ENCODE measurements around the gene OSTF1. TPM values are rescaled to one million over a fixed set of nuclear protein-coding genes. Genes with fewer than 3 reads are reported as not detected.

Gene OSTF1
- total RNA-seq, 1 donor from 2014 or later, result 27.0 TPM

GRCh38 chr9:75161116-75161857 lies 73.0 kb downstream of the OSTF1 start:
- DNase-seq (ENCODE audit: low spot score), result peak; percentile 24

- no peak for DNase-seq (ENCODE audit: low spot score)
These were observed 75.5 kb downstream of the OSTF1 start for GRCh38 chr9:75163764-75164163.

GRCh38 chr9:75164573-75164972 lies 76.3 kb downstream of the OSTF1 start:
- DNase-seq (ENCODE audit: low spot score), result no peak

GRCh38 chr9:75167281-75167680 lies 79.0 kb downstream of the OSTF1 start:
- DNase-seq (ENCODE audit: low spot score), result no peak

GRCh38 chr9:75168270-75169178 lies 80.2 kb downstream of the OSTF1 start:
- DNase-seq (ENCODE audit: low spot score), result no peak

GRCh38 chr9:75169623-75170022 lies 81.3 kb downstream of the OSTF1 start:
- DNase-seq (ENCODE audit: low spot score), result no peak

GRCh38 chr9:75170898-75171360 lies 82.6 kb downstream of the OSTF1 start:
- peak; percentile 11 for DNase-seq (ENCODE audit: low spot score)

- DNase-seq (ENCODE audit: low spot score), result no peak
These were observed 87.1 kb downstream of the OSTF1 start for GRCh38 chr9:75175395-75175794.

GRCh38 chr9:75176037-75176436 lies 87.7 kb downstream of the OSTF1 start:
- DNase-seq (ENCODE audit: low spot score), result no peak

- no peak for DNase-seq (ENCODE audit: low spot score)
These were observed 93.4 kb downstream of the OSTF1 start for GRCh38 chr9:75181750-75182149.

GRCh38 chr9:75183306-75183705 lies 95.0 kb downstream of the OSTF1 start:
- no peak for DNase-seq (ENCODE audit: low spot score)

- no peak for DNase-seq (ENCODE audit: low spot score)
These were observed 96.2 kb downstream of the OSTF1 start for GRCh38 chr9:75184471-75184870.

GRCh38 chr9:75185585-75186170 lies 97.4 kb downstream of the OSTF1 start:
- DNase-seq (ENCODE audit: low spot score), result no peak

GRCh38 chr9:75186767-75187380 lies 98.6 kb downstream of the OSTF1 start:
- peak; percentile 22 for DNase-seq (ENCODE audit: low spot score)

- no peak for DNase-seq (ENCODE audit: low spot score)
These were observed 100.4 kb downstream of the OSTF1 start for GRCh38 chr9:75188756-75189155.

- no peak for DNase-seq (ENCODE audit: low spot score)
These were observed 102.4 kb downstream of the OSTF1 start for GRCh38 chr9:75190762-75191161.

Other genes with a start within 250 kb of the OSTF1 start
- gene TRPM6, start 200.6 kb upstream of the OSTF1 start, total RNA-seq (ENCODE audit: insufficient read depth, low replicate concordance), result 1.4 TPM
- 8.2 TPM for gene C9orf40, start 135.6 kb upstream of the OSTF1 start, total RNA-seq (ENCODE audit: insufficient read depth, low replicate concordance)
- gene CARNMT1, start 60.2 kb upstream of the OSTF1 start, total RNA-seq (ENCODE audit: insufficient read depth, low replicate concordance), result 33.7 TPM
- gene NMRK1, start 359 bp upstream of the OSTF1 start, total RNA-seq (ENCODE audit: insufficient read depth, low replicate concordance), result 64.3 TPM